ENCODE measurements around the gene LMF1. TPM values are rescaled to one million over a fixed set of nuclear protein-coding genes. Genes with fewer than 3 reads are reported as not detected.

LMF1 gene
- polyA plus RNA-seq, 1 donor from 2014 or later: 16.2 TPM

DNA sequence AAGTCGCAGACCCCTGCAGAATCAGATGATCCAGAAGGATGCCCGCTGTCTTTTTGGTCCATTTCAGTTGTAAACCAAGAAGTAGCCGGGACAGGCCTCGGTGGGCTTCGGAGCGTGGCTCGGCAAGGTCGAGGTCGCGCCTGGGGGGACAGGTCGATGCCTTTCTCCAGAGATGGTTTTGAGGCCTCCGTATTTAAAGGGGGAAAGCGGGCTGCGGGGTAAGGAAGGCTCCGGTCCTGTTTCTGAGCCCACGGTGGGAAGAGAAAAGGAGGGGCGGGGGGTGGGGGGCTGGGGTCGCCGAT lies 162.7 kb downstream of the LMF1 start:
- H3K4me3 ChIP-seq (ENCODE audit: low read length): peak overlapping the region; percentile 86
- H3K9ac ChIP-seq (ENCODE audit: low read length): peak overlapping the region; percentile 88

DNA sequence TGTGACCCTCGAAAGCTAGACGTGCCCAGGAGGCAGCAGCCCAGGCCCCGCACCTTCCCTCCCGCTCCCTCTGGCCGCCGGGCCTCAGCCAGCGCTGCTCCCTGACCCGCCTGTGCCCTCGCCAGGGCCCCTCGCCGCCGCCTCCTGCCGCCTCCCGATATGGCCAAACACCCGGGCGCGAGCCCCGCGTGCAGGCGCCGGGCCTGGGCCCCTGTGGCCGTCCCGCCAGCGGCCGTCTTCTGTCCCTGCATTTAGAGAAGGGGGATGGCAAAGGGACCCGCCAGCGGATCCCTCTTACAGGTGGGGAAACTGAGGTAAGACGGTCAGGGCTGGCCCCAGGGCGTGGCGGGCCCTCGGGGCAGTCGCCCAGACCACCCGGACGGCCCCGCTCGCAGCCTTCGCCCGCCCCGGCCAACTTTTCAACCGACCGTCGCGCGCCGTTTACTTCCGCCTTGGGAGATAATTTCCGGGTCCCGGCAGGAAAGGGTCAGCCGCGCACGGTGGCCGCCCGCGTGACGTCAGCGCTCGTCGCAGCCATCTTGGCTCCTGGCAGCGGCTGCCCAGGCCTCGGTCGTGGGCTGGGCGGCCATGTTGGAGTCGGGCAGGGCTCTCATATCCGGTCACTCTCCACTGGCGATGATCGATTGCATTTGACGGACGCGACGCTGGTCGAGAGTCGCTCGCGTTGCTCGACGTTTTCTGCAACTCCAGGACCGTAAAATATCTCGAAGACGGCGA lies 163.3 kb downstream of the LMF1 start:
- no peaks in the 10 kb centered on the region for H3K36me3 ChIP-seq (ENCODE audit: insufficient read depth, low read length)
- peak overlapping the region; percentile 88 for H3K9ac ChIP-seq (ENCODE audit: low read length)
- H4K20me1 ChIP-seq (ENCODE audit: insufficient read depth): no peaks in the 10 kb centered on the region
- TF ChIP-seq EP300 (conservative IDR thresholded peaks at IDR 0.05; ENCODE audit: poor library complexity, severe bottlenecking) (peak; percentile 58), TAF1 (IDR thresholded peaks at IDR 0.05; ENCODE audit: low read depth) (peak; percentile 53), RAD21 (conservative IDR thresholded peaks at IDR 0.05) (peak; percentile 23), MXI1 (conservative IDR thresholded peaks at IDR 0.05; ENCODE audit: poor library complexity, severe bottlenecking) (peak; percentile 65), EZH2 (IDR thresholded peaks at IDR 0.05; ENCODE audit: borderline replicate concordance, insufficient read depth, low read length, poor library complexity, severe bottlenecking) (no peak), POLR2AphosphoS5 (IDR thresholded peaks at IDR 0.05) (peak; percentile 81), SMC3 (conservative IDR thresholded peaks at IDR 0.05; ENCODE audit: poor library complexity) (no peak)
- TF ChIP-seq, protein P1, sequence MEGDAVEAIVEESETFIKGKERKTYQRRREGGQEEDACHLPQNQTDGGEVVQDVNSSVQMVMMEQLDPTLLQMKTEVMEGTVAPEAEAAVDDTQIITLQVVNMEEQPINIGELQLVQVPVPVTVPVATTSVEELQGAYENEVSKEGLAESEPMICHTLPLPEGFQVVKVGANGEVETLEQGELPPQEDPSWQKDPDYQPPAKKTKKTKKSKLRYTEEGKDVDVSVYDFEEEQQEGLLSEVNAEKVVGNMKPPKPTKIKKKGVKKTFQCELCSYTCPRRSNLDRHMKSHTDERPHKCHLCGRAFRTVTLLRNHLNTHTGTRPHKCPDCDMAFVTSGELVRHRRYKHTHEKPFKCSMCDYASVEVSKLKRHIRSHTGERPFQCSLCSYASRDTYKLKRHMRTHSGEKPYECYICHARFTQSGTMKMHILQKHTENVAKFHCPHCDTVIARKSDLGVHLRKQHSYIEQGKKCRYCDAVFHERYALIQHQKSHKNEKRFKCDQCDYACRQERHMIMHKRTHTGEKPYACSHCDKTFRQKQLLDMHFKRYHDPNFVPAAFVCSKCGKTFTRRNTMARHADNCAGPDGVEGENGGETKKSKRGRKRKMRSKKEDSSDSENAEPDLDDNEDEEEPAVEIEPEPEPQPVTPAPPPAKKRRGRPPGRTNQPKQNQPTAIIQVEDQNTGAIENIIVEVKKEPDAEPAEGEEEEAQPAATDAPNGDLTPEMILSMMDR (IDR thresholded peaks at IDR 0.05; ENCODE audit: poor library complexity, severe bottlenecking): peak; percentile 17
- TF ChIP-seq, protein P2, sequence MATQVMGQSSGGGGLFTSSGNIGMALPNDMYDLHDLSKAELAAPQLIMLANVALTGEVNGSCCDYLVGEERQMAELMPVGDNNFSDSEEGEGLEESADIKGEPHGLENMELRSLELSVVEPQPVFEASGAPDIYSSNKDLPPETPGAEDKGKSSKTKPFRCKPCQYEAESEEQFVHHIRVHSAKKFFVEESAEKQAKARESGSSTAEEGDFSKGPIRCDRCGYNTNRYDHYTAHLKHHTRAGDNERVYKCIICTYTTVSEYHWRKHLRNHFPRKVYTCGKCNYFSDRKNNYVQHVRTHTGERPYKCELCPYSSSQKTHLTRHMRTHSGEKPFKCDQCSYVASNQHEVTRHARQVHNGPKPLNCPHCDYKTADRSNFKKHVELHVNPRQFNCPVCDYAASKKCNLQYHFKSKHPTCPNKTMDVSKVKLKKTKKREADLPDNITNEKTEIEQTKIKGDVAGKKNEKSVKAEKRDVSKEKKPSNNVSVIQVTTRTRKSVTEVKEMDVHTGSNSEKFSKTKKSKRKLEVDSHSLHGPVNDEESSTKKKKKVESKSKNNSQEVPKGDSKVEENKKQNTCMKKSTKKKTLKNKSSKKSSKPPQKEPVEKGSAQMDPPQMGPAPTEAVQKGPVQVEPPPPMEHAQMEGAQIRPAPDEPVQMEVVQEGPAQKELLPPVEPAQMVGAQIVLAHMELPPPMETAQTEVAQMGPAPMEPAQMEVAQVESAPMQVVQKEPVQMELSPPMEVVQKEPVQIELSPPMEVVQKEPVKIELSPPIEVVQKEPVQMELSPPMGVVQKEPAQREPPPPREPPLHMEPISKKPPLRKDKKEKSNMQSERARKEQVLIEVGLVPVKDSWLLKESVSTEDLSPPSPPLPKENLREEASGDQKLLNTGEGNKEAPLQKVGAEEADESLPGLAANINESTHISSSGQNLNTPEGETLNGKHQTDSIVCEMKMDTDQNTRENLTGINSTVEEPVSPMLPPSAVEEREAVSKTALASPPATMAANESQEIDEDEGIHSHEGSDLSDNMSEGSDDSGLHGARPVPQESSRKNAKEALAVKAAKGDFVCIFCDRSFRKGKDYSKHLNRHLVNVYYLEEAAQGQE (IDR thresholded peaks at IDR 0.05; ENCODE audit: borderline replicate concordance): peak; percentile 40
- no peaks in the 10 kb centered on the region for H3K79me2 ChIP-seq (replicated peaks; ENCODE audit: insufficient read depth, low read length)
- no peaks in the 10 kb centered on the region for H3K27me3 ChIP-seq (ENCODE audit: insufficient read depth, low read depth, low read length)
- H3K9me3 ChIP-seq (ENCODE audit: low read length): no peaks in the 10 kb centered on the region
- H3K4me2 ChIP-seq (ENCODE audit: low read length): peak overlapping the region; percentile 82
- H3K27ac ChIP-seq (ENCODE audit: low read length): peak overlapping the region; percentile 80
- peak overlapping the region; percentile 86 for H3K4me3 ChIP-seq (ENCODE audit: low read length)
- H3F3A ChIP-seq (ENCODE audit: insufficient read depth, low read length, poor library complexity, severe bottlenecking): no peaks in the 10 kb centered on the region
- H3K9me2 ChIP-seq (ENCODE audit: insufficient read depth, low read length): no peaks in the 10 kb centered on the region
- H2AFZ ChIP-seq (ENCODE audit: low read depth, low read length): peak overlapping the region; percentile 99

More for the DNA sequence above, 162.7 kb downstream of the LMF1 start:
- H3F3A ChIP-seq (ENCODE audit: insufficient read depth, low read length, poor library complexity, severe bottlenecking): no peaks in the 10 kb centered on the region
- H3K79me2 ChIP-seq (replicated peaks; ENCODE audit: insufficient read depth, low read length): no peaks in the 10 kb centered on the region
- peak overlapping the region; percentile 99 for H2AFZ ChIP-seq (ENCODE audit: low read depth, low read length)
- H3K27ac ChIP-seq (ENCODE audit: low read length): peak overlapping the region; percentile 80
- H3K36me3 ChIP-seq (ENCODE audit: insufficient read depth, low read length): no peaks in the 10 kb centered on the region
- H3K9me2 ChIP-seq (ENCODE audit: insufficient read depth, low read length): no peaks in the 10 kb centered on the region
- H3K4me2 ChIP-seq (ENCODE audit: low read length): peak overlapping the region; percentile 82
- TF ChIP-seq, protein P2 (IDR thresholded peaks at IDR 0.05; ENCODE audit: borderline replicate concordance): no peak
- TF ChIP-seq TAF1 (IDR thresholded peaks at IDR 0.05; ENCODE audit: low read depth): no peak
- TF ChIP-seq RAD21 (conservative IDR thresholded peaks at IDR 0.05): peak; percentile 5
- no peaks in the 10 kb centered on the region for H3K27me3 ChIP-seq (ENCODE audit: insufficient read depth, low read depth, low read length)
- no peaks in the 10 kb centered on the region for H3K9me3 ChIP-seq (ENCODE audit: low read length)
- H4K20me1 ChIP-seq (ENCODE audit: insufficient read depth): no peaks in the 10 kb centered on the region

Data from neural cell (in vitro differentiated cells).